Neural cell (in vitro differentiated cells): Measurements from ENCODE around the gene ST6GALNAC2. TPM values are rescaled to one million over a fixed set of nuclear protein-coding genes. Genes with fewer than 3 reads are reported as not detected.

ENCODE experiments used
- H2AFZ ChIP-seq: fragments of 200-600, 300-800 bp; sonication (generic), shearing (Covaris generic); 2 replicates; pipeline ENCODE4 v1.6.0; 2014; ENCODE audit warnings: low read depth, mild to moderate bottlenecking, antibody characterized with exemption, low read length, moderate library complexity
- H3F3A ChIP-seq: fragments of 200-600 bp; shearing (Covaris generic); 2 replicates; pipeline ENCODE4 v1.6.1; 2016; ENCODE audit warnings: mild to moderate bottlenecking, moderate library complexity, mixed read lengths, antibody characterized with exemption, low read length; ENCODE audit not compliant: insufficient read depth, poor library complexity, severe bottlenecking
- H3K27ac ChIP-seq: fragments of 200-600, 300-800 bp; sonication (generic), shearing (Covaris generic); 2 replicates; pipeline ENCODE4 v1.5.1; 2014; ENCODE audit warnings: mild to moderate bottlenecking, low read length, moderate library complexity
- H3K27me3 ChIP-seq: fragments of 300-800, 200-600 bp; sonication (generic), shearing (Covaris generic); 2 replicates; pipeline ENCODE4 v1.6.0; 2014; ENCODE audit warnings: mild to moderate bottlenecking, low read depth, low read length, moderate library complexity; ENCODE audit not compliant: insufficient read depth
- H3K36me3 ChIP-seq: fragments of 300-800, 200-600 bp; sonication (generic), shearing (Covaris generic); 2 replicates; pipeline ENCODE4 v1.5.1; 2014; ENCODE audit warnings: mild to moderate bottlenecking, antibody characterized with exemption, low read length, moderate library complexity; ENCODE audit not compliant: insufficient read depth
- H3K4me2 ChIP-seq: fragments of 300-800, 200-600 bp; sonication (generic), shearing (Covaris generic); 2 replicates; pipeline ENCODE4 v1.6.0; 2014; ENCODE audit warnings: mild to moderate bottlenecking, low read length
- H3K4me3 ChIP-seq: fragments of 300-800, 200-600 bp; sonication (generic), shearing (Covaris generic); 2 replicates; pipeline ENCODE4 v1.5.1; 2014; ENCODE audit warnings: mild to moderate bottlenecking, low read length, moderate library complexity
- H3K79me2 ChIP-seq: fragments of 200-600 bp; shearing (Covaris generic); replicated peaks from 2 replicates; pipeline ENCODE4 v1.6.0; 2014; ENCODE audit warnings: mild to moderate bottlenecking, low read length, moderate library complexity; ENCODE audit not compliant: insufficient read depth
- H3K9ac ChIP-seq: fragments of 300-800, 200-600 bp; sonication (generic), shearing (Covaris generic); 2 replicates; pipeline ENCODE4 v1.6.1; 2016; ENCODE audit warnings: mild to moderate bottlenecking, low read length, mixed read lengths
- H3K9me2 ChIP-seq: fragments of 200-600 bp; shearing (Covaris generic); 2 replicates; pipeline ENCODE4 v1.6.1; 2016; ENCODE audit warnings: mild to moderate bottlenecking, low read length, mixed read lengths; ENCODE audit not compliant: insufficient read depth
- H3K9me3 ChIP-seq: fragments of 200-600, 300-800 bp; sonication (generic), shearing (Covaris generic); 2 replicates; pipeline ENCODE4 v1.6.1; 2016; ENCODE audit warnings: mild to moderate bottlenecking, mixed run types, low read length, moderate library complexity, mixed read lengths
- H4K20me1 ChIP-seq: fragments of 200-600 bp; shearing (Covaris generic); 2 replicates; pipeline ENCODE4 v1.6.1; 2016; ENCODE audit warnings: mild to moderate bottlenecking, mixed run types; ENCODE audit not compliant: insufficient read depth
- EP300 ChIP-seq: fragments of 450-650 bp; conservative IDR thresholded peaks from 2 replicates; pipeline ENCODE4 v1.6.1; 2014; ENCODE audit warnings: antibody characterized with exemption, mild to moderate bottlenecking, moderate library complexity; ENCODE audit not compliant: poor library complexity, severe bottlenecking
- EZH2 ChIP-seq: fragments of 200-600, 300-800 bp; shearing (Covaris generic), sonication (generic); IDR thresholded peaks from 2 replicates; pipeline ENCODE4 v1.6.1; 2014; ENCODE audit warnings: antibody characterized with exemption, low read length, borderline replicate concordance, mild to moderate bottlenecking; ENCODE audit not compliant: insufficient read depth, poor library complexity, severe bottlenecking
- MXI1 ChIP-seq: fragments of 450-650 bp; conservative IDR thresholded peaks from 2 replicates; pipeline ENCODE4 v1.6.1; 2014; ENCODE audit warnings: antibody characterized with exemption, mild to moderate bottlenecking; ENCODE audit not compliant: poor library complexity, severe bottlenecking
- POLR2AphosphoS5 ChIP-seq: IDR thresholded peaks from 2 replicates; pipeline ENCODE4 v1.6.1; 2012
- RAD21 ChIP-seq: fragments of 450-650 bp; conservative IDR thresholded peaks from 2 replicates; pipeline ENCODE4 v1.6.1; 2014; ENCODE audit warnings: antibody characterized with exemption, mild to moderate bottlenecking, moderate library complexity
- REST ChIP-seq: IDR thresholded peaks from 2 replicates; pipeline ENCODE4 v1.6.1; 2012; ENCODE audit warnings: borderline replicate concordance
- SMC3 ChIP-seq: fragments of 450-650 bp; conservative IDR thresholded peaks from 2 replicates; pipeline ENCODE4 v1.6.1; 2014; ENCODE audit warnings: antibody characterized with exemption, mild to moderate bottlenecking, moderate library complexity; ENCODE audit not compliant: poor library complexity
- TAF1 ChIP-seq: IDR thresholded peaks from 2 replicates; pipeline ENCODE4 v1.6.1; 2012; ENCODE audit warnings: low read depth
- polyA plus RNA-seq: library from polyadenylated mRNA; depleted of rRNA; stranded (reverse); fragments of >200 nt; gene quantifications from 2 replicates; pipeline ENCODE4 v1.2.3, GENCODE V29; 2014
- TF ChIP-seq, protein P1 (sequence below): fragments of 450-650 bp; IDR thresholded peaks from 2 replicates; pipeline ENCODE4 v1.5.1; 2014; ENCODE audit warnings: antibody characterized with exemption, mild to moderate bottlenecking, moderate library complexity; ENCODE audit not compliant: poor library complexity, severe bottlenecking

Gene ST6GALNAC2
- polyA plus RNA-seq, 1 donor from 2014 or later = not detected

- H3K4me3 ChIP-seq = no peak overlapping the region
- H3K9me2 ChIP-seq = no peaks in the 10 kb centered on the region
- no peak overlapping the region for H3K9ac ChIP-seq
- no peaks in the 10 kb centered on the region for H3K9me3 ChIP-seq
- H3F3A ChIP-seq = no peaks in the 10 kb centered on the region
- no peaks in the 10 kb centered on the region for H3K36me3 ChIP-seq
- no peak overlapping the region for H3K4me2 ChIP-seq
- H3K27me3 ChIP-seq = peaks cover 16% of the 10 kb centered on the region
- H3K27ac ChIP-seq = no peak overlapping the region
- no peaks in the 10 kb centered on the region for H4K20me1 ChIP-seq
- H3K79me2 ChIP-seq = no peaks in the 10 kb centered on the region
- no peak overlapping the region for H2AFZ ChIP-seq
- TF ChIP-seq MXI1 (no peak), TAF1 (no peak), POLR2AphosphoS5 (no peak), EZH2 (no peak), RAD21 (no peak), SMC3 (no peak), EP300 (no peak), REST (no peak)
- TF ChIP-seq, protein P1, sequence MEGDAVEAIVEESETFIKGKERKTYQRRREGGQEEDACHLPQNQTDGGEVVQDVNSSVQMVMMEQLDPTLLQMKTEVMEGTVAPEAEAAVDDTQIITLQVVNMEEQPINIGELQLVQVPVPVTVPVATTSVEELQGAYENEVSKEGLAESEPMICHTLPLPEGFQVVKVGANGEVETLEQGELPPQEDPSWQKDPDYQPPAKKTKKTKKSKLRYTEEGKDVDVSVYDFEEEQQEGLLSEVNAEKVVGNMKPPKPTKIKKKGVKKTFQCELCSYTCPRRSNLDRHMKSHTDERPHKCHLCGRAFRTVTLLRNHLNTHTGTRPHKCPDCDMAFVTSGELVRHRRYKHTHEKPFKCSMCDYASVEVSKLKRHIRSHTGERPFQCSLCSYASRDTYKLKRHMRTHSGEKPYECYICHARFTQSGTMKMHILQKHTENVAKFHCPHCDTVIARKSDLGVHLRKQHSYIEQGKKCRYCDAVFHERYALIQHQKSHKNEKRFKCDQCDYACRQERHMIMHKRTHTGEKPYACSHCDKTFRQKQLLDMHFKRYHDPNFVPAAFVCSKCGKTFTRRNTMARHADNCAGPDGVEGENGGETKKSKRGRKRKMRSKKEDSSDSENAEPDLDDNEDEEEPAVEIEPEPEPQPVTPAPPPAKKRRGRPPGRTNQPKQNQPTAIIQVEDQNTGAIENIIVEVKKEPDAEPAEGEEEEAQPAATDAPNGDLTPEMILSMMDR = no peak
Observed at GRCh38 chr17:76532072-76532651, 53.5 kb downstream of the ST6GALNAC2 start.

GRCh38 chr17:76531486-76532038, 54.1 kb downstream of the ST6GALNAC2 start:
- H3K36me3 ChIP-seq = no peaks in the 10 kb centered on the region
- H3K9ac ChIP-seq = no peak overlapping the region
- H4K20me1 ChIP-seq = no peaks in the 10 kb centered on the region
- no peak overlapping the region for H3K4me3 ChIP-seq
- no peak overlapping the region for H3K4me2 ChIP-seq
- H3K27me3 ChIP-seq = peaks cover 10% of the 10 kb centered on the region
- TF ChIP-seq REST = no peak
- no peak for TF ChIP-seq TAF1
- TF ChIP-seq EP300 = no peak
- no peak for TF ChIP-seq EZH2
- TF ChIP-seq SMC3 = no peak
- TF ChIP-seq MXI1 = no peak
- TF ChIP-seq, protein P1 = no peak
- TF ChIP-seq POLR2AphosphoS5 = no peak
- TF ChIP-seq RAD21 = no peak
- H3K9me2 ChIP-seq = no peaks in the 10 kb centered on the region
- H3K9me3 ChIP-seq = no peaks in the 10 kb centered on the region
- H3K27ac ChIP-seq = no peak overlapping the region
- no peak overlapping the region for H2AFZ ChIP-seq
- no peaks in the 10 kb centered on the region for H3K79me2 ChIP-seq
- no peaks in the 10 kb centered on the region for H3F3A ChIP-seq
